Mononuclear cell (primary cell): ENCODE results near the gene ITPKB. TPM values are rescaled to one million over a fixed set of nuclear protein-coding genes. Genes with fewer than 3 reads are reported as not detected.
"Not testable (repeated sequence)": the region's sequence is repeated elsewhere in the genome, so short reads cannot be mapped to it uniquely, and the experiment has no call there.

Experiments used
- H3K27me3 ChIP-seq: 2 replicates; pipeline ENCODE4 v1.6.0; 2011; ENCODE audit warnings: low read length, control low read depth; ENCODE audit not compliant: insufficient read depth
- H3K4me1 ChIP-seq: 2 replicates; pipeline ENCODE4 v1.5.1; 2011; ENCODE audit warnings: mild to moderate bottlenecking, low read length, control low read depth; ENCODE audit not compliant: insufficient read depth
- H3K4me3 ChIP-seq: 2 replicates; pipeline ENCODE4 v1.5.1; 2011; ENCODE audit warnings: mild to moderate bottlenecking, low read length, moderate library complexity
- H3K9me3 ChIP-seq: 2 replicates; pipeline ENCODE4 v1.5.1; 2011; ENCODE audit warnings: low read depth, mild to moderate bottlenecking, control low read depth, low read length
- total RNA-seq: library from RNA; depleted of rRNA; stranded (reverse); fragments of >200 nt; gene quantifications from one replicate; pipeline ENCODE4 v1.2.3, GENCODE V29; 2012

Gene ITPKB
- 235 TPM for total RNA-seq

- Histone ChIP-seq H3K27me3 (no peaks in the 10 kb centered on the region), H3K9me3 (no peaks in the 10 kb centered on the region), H3K4me1 (peaks cover 50% of the 10 kb centered on the region), H3K4me3 (peak within 1 kb of the TSS; percentile 72)
Observed at GRCh38 chr1:226738995-226739695, at the start of gene ITPKB. TSS of gene ITPKB (minus strand) at chr1:226739282. CDS start at chr1:226737458, 1,824 bp downstream.

DNA sequence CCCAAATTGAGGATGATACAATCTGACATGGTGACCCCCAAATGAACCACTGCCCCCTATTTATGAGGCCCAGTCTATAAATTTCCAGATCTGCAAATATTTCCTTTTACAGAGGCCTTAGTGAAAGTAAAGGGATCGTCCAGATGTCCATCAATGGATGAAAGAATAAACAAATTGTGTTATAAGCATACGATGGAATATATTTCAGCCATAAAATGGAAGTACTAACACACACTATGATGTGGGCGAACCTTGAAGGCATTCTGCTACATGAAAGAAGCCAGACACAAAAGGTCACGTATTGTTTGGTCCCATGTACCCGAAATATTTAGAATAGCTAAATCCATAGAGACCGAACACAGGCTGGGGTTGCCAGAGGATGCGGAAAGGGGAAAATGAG lies 48.6 kb upstream of the ITPKB start:
- Histone ChIP-seq H3K4me3 (no peak overlapping the region), H3K9me3 (no peaks in the 10 kb centered on the region), H3K27me3 (no peaks in the 10 kb centered on the region), H3K4me1 (no peaks in the 10 kb centered on the region)

GRCh38 chr1:226787071-226787470 lies 48.0 kb upstream of the ITPKB start:
- Histone ChIP-seq H3K4me3 (no peak overlapping the region), H3K27me3 (no peaks in the 10 kb centered on the region), H3K4me1 (no peaks in the 10 kb centered on the region), H3K9me3 (no peaks in the 10 kb centered on the region)

- Histone ChIP-seq H3K9me3 (no peaks in the 10 kb centered on the region), H3K4me3 (no peak overlapping the region), H3K27me3 (no peaks in the 10 kb centered on the region), H3K4me1 (no peaks in the 10 kb centered on the region)
Observed at GRCh38 chr1:226786550-226786949, 47.5 kb upstream of the ITPKB start.

DNA sequence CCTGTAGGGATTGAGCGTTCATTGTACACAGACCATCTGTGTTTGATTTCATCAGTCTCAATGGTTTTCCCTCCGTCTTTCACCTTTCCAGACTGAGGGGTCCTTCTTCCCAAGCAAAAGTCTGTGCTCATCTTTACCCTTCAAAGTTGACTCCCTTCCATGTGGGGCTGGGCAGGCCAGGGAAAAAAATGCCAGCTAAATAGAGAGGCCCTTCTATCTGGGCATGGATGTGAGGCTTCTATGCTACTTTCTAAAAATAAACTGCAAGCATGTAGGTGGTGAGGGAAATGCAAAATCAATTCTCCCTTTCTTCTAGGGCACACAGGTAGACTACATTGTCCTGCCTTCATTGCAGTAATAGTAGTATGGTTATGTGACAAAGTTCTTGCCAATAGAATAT lies 46.7 kb upstream of the ITPKB start:
- Histone ChIP-seq H3K4me3 (no peak overlapping the region), H3K9me3 (no peaks in the 10 kb centered on the region), H3K4me1 (no peaks in the 10 kb centered on the region), H3K27me3 (no peaks in the 10 kb centered on the region)

- H3K4me1 ChIP-seq = no peaks in the 10 kb centered on the region
- no peaks in the 10 kb centered on the region for H3K9me3 ChIP-seq
- H3K27me3 ChIP-seq = no peaks in the 10 kb centered on the region
- no peak overlapping the region for H3K4me3 ChIP-seq
Observed at GRCh38 chr1:226784081-226785049, 45.3 kb upstream of the ITPKB start.

- no peak overlapping the region for H3K4me3 ChIP-seq
- H3K27me3 ChIP-seq = no peaks in the 10 kb centered on the region
- H3K4me1 ChIP-seq = no peaks in the 10 kb centered on the region
- H3K9me3 ChIP-seq = no peaks in the 10 kb centered on the region
Observed at GRCh38 chr1:226782845-226783601, 43.9 kb upstream of the ITPKB start.

- Histone ChIP-seq H3K27me3 (no peaks in the 10 kb centered on the region), H3K9me3 (no peaks in the 10 kb centered on the region), H3K4me3 (no peak overlapping the region), H3K4me1 (no peaks in the 10 kb centered on the region)
Observed at GRCh38 chr1:226781937-226782609, 43.0 kb upstream of the ITPKB start.

DNA sequence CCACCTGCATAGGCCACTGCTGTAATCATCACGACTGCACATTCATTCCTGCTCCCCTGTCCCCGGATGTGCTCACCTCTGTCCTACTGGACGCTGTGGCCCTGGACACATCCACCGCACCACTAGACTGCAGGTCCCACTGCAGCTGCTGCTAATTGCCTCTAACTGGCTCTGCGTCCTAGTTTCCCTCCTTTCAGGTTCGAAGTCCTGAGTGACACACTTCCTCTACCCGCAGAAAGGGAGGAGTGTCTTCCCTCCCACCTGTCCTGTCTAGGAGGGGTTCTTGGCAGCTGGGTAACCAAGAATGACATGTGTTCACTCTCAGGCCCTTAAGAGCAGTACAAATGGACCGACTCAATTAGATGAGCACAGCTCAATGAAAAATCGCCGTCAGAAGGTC lies 40.5 kb upstream of the ITPKB start:
- no peaks in the 10 kb centered on the region for H3K9me3 ChIP-seq
- no peaks in the 10 kb centered on the region for H3K27me3 ChIP-seq
- H3K4me3 ChIP-seq = no peak overlapping the region
- no peaks in the 10 kb centered on the region for H3K4me1 ChIP-seq

DNA sequence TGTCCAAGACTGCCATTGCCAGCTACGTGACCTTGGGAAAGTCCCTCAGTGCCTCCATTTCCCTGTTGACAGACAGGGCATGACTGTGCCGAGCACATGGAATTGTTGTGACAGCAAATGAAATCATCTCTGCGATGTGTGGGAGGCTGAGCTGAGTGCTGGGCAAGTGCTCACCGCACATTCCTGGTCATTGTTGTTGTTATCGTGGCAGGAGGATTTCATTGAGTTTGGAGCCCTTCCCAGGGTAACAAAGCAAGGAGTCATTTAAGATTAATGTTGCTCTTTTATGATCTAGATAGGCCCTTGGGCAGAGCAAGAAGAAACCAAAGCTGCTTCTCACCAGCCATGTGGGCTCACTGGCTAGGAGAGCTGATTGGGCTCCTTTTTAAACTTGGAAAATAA lies 39.6 kb upstream of the ITPKB start:
- no peaks in the 10 kb centered on the region for H3K9me3 ChIP-seq
- H3K4me1 ChIP-seq = no peaks in the 10 kb centered on the region
- no peaks in the 10 kb centered on the region for H3K27me3 ChIP-seq
- no peak overlapping the region for H3K4me3 ChIP-seq

DNA sequence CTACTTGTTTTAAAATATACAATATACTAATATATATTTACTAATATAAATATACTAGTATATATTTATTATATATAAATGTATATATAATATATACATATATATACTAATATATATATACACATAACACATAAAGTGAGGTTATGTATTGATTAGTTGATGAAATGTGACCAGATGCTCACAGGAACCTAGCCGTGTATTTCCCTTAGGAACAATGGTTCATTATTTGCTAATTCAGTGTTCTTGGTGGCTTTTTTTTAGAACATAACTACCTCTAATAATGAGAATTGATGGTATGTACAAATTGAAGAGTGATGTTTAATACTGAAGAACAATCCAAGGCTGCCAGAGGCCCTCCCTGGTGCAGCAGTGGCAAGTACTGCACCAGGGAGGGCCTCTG lies 37.9 kb upstream of the ITPKB start:
- Histone ChIP-seq H3K27me3 (no peaks in the 10 kb centered on the region), H3K4me1 (peaks cover 4% of the 10 kb centered on the region)

GRCh38 chr1:226776066-226776465 lies 37.0 kb upstream of the ITPKB start:
- no peaks in the 10 kb centered on the region for H3K9me3 ChIP-seq
- H3K4me1 ChIP-seq = peaks cover 4% of the 10 kb centered on the region
- no peaks in the 10 kb centered on the region for H3K27me3 ChIP-seq
- no peak overlapping the region for H3K4me3 ChIP-seq

More for the DNA sequence above, 37.9 kb upstream of the ITPKB start:
- no peaks in the 10 kb centered on the region for H3K9me3 ChIP-seq
- H3K4me3 ChIP-seq = no peak overlapping the region

DNA sequence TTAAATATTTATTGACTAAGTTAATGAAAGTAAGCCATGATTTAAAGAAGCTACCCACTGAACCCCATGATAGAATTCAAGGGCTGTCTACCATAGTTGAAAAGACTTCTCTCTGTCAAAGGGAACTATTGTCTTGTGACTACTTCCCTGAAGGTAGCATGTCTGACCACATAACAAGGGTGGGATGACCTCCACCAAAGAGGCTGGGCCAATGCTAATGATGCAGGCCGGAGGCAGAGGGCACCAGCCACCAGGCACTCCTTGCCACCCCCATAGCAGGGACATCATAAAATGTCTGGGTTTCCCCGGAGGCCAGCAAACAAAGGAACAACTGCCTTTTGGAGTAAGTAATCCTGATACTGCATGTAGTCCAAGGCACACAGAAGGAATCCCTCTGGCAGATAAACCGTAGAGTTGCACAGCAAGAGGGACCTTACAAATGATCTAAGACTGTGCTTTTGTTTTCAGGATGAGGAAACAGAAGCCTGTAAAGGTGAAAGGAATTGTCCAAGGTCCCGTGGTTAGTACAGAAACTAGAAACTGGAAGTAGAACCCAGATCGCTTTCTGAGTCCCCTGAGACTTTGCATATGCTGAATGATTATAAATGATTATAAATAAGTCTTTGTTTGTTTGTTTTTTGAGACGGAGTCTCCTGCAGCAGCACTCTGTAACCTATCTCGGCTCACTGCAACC lies 33.5 kb upstream of the ITPKB start:
- no peaks in the 10 kb centered on the region for H3K27me3 ChIP-seq
- peaks cover 4% of the 10 kb centered on the region for H3K4me1 ChIP-seq
- no peak overlapping the region for H3K4me3 ChIP-seq
- H3K9me3 ChIP-seq = no peaks in the 10 kb centered on the region

- H3K9me3 ChIP-seq, H3K4me1 ChIP-seq, H3K4me3 ChIP-seq, H3K27me3 ChIP-seq: not testable (repeated sequence)
Observed at GRCh38 chr1:226767170-226767569, 28.1 kb upstream of the ITPKB start.
